ENCODE measurements around the gene YWHAG.

The YWHAG gene

GRCh38 chr7:76304888-76305375 is 53.9 kb downstream of the YWHAG start:
- H3K79me1 ChIP-seq (ENCODE audit: low read length) = peaks cover 30% of the 10 kb centered on the region
- H4K12ac ChIP-seq (ENCODE audit: low read depth, low read length) = no peak overlapping the region
- no peak overlapping the region for H2AFZ ChIP-seq (ENCODE audit: insufficient read depth, low read length, poor library complexity)
- peak overlapping the region; percentile 37 for H4K8ac ChIP-seq (ENCODE audit: low read depth, low read length)
- H3K14ac ChIP-seq (ENCODE audit: low read length) = peak overlapping the region; percentile 9
- peak overlapping the region; percentile 25 for H3K18ac ChIP-seq (ENCODE audit: low read length)
- no peaks in the 10 kb centered on the region for H3K27me3 ChIP-seq (ENCODE audit: insufficient read depth, low read length)
- H3K4me2 ChIP-seq (ENCODE audit: low read length) = no peak overlapping the region
- H2BK5ac ChIP-seq (ENCODE audit: low read depth, low read length, poor library complexity) = no peak overlapping the region
- peak overlapping the region; percentile 66 for H2AK5ac ChIP-seq (ENCODE audit: low read length)
- H2BK120ac ChIP-seq (ENCODE audit: insufficient read depth, low read length, poor library complexity) = peak overlapping the region; percentile 67
- peak in 1 of 2 donors; percentile 40 for DNase-seq
- no peak overlapping the region for H3K4ac ChIP-seq (ENCODE audit: low read depth, low read length)
- no CpG with 5 or more reads among the region's 10 CpGs for WGBS (ENCODE audit: extremely low coverage, insufficient coverage, insufficient read length)
- peak overlapping the region; percentile 8 for H3K27ac ChIP-seq (ENCODE audit: low read depth, low read length)
- no peak overlapping the region for H3K9ac ChIP-seq (ENCODE audit: low read length)
- H3K79me2 ChIP-seq (ENCODE audit: control insufficient read depth, insufficient read depth, low read length, poor library complexity) = peaks cover 10% of the 10 kb centered on the region
- H3K9me3 ChIP-seq (ENCODE audit: insufficient read depth, low read depth, low read length) = peaks cover 2% of the 10 kb centered on the region
- peak overlapping the region; percentile 45 for H2BK12ac ChIP-seq (ENCODE audit: low read length)
- H3K4me3 ChIP-seq (ENCODE audit: low read depth, low read length) = no peak overlapping the region
- peaks cover 17 to 24% of the 10 kb centered on the region in 2 experiments for H3K4me1 ChIP-seq (ENCODE audit: control insufficient read depth in 1 of 2, insufficient read depth in 2 of 2, low read length in 2 of 2)
- peaks cover 8 to 10% of the 10 kb centered on the region in 2 experiments for H3K36me3 ChIP-seq (ENCODE audit: control insufficient read depth in 1 of 2, insufficient read depth in 2 of 2, low read length in 2 of 2)
- H3K23ac ChIP-seq (ENCODE audit: low read length) = no peak overlapping the region
- H4K91ac ChIP-seq (ENCODE audit: low read depth, low read length) = peak overlapping the region; percentile 52

DNA sequence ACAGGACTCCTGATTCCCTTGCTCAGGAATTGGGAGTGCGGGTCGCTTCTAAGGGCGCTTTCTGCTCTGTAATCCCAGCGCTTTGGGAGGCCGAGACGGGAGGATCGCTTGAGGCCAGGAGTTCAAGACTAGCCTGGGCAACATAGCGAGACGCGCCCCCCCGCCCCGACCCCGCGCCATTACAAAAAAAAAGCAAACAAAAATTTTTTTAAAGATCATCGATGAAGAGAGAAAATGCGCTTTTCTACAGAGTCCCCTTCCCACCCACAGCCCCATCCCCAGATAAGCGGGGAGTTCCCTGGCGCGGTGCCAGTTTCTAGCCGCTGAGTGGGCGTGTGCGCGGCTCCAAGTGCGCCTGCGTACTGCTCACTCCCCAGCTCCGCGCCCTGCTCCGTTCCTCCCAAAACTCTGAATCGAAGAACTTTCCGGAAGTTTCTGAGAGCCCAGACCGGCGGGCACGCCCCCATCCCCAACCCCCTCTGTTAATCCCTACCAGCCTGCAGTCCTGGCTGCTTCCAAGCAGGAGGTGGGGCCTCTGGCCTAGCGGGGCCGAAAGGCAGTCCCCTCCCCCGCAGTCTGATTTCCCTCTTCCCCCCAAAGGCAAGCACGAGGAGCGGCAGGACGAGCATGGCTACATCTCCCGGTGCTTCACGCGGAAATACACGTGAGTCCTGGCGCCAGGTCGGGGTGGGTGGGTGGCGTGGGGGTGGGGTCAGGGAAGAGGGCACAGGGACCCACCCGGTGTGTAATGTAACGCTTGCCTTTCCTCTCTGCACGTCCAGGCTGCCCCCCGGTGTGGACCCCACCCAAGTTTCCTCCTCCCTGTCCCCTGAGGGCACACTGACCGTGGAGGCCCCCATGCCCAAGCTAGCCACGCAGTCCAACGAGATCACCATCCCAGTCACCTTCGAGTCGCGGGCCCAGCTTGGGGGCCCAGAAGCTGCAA is 55.3 kb downstream of the YWHAG start:
- peaks cover 39% of the 10 kb centered on the region for H3K79me1 ChIP-seq (ENCODE audit: low read length)
- H2AFZ ChIP-seq (ENCODE audit: insufficient read depth, low read length, poor library complexity) = no peak overlapping the region
- peaks cover 8 to 10% of the 10 kb centered on the region in 2 experiments for H3K36me3 ChIP-seq (ENCODE audit: control insufficient read depth in 1 of 2, insufficient read depth in 2 of 2, low read length in 2 of 2)
- DNase-seq = peak; percentile 67 to 83
- peaks cover 10% of the 10 kb centered on the region for H3K79me2 ChIP-seq (ENCODE audit: control insufficient read depth, insufficient read depth, low read length, poor library complexity)
- peak overlapping the region; percentile 82 for H4K12ac ChIP-seq (ENCODE audit: low read depth, low read length)
- H2AK5ac ChIP-seq (ENCODE audit: low read length) = peak overlapping the region; percentile 84
- peak overlapping the region; percentile 63 for H2BK12ac ChIP-seq (ENCODE audit: low read length)
- no peak overlapping the region for H3K23ac ChIP-seq (ENCODE audit: low read length)
- H3K4me2 ChIP-seq (ENCODE audit: low read length) = peak overlapping the region; percentile 66
- H3K14ac ChIP-seq (ENCODE audit: low read length) = peak overlapping the region; percentile 87
- peak overlapping the region; percentile 55 for H2BK5ac ChIP-seq (ENCODE audit: low read depth, low read length, poor library complexity)
- peak overlapping the region; percentile 77 for H4K8ac ChIP-seq (ENCODE audit: low read depth, low read length)
- H3K9me3 ChIP-seq (ENCODE audit: insufficient read depth, low read depth, low read length) = no peaks in the 10 kb centered on the region
- peak overlapping the region; percentile 25 for H3K4ac ChIP-seq (ENCODE audit: low read depth, low read length)
- peak overlapping the region; percentile 83 for H3K27ac ChIP-seq (ENCODE audit: low read depth, low read length)
- no peaks in the 10 kb centered on the region for H3K27me3 ChIP-seq (ENCODE audit: insufficient read depth, low read length)
- H4K91ac ChIP-seq (ENCODE audit: low read depth, low read length) = peak overlapping the region; percentile 95
- peak overlapping the region; percentile 83 for H3K4me3 ChIP-seq (ENCODE audit: low read depth, low read length)
- peak overlapping the region; percentile 98 for H3K18ac ChIP-seq (ENCODE audit: low read length)
- peaks cover 17 to 27% of the 10 kb centered on the region in 2 experiments for H3K4me1 ChIP-seq (ENCODE audit: control insufficient read depth in 1 of 2, insufficient read depth in 2 of 2, low read length in 2 of 2)
- no CpG with 5 or more reads among the region's 56 CpGs for WGBS (ENCODE audit: extremely low coverage, insufficient coverage, insufficient read length)
- peak overlapping the region; percentile 75 for H3K9ac ChIP-seq (ENCODE audit: low read length)
- H2BK120ac ChIP-seq (ENCODE audit: insufficient read depth, low read length, poor library complexity) = peak overlapping the region; percentile 52

DNA sequence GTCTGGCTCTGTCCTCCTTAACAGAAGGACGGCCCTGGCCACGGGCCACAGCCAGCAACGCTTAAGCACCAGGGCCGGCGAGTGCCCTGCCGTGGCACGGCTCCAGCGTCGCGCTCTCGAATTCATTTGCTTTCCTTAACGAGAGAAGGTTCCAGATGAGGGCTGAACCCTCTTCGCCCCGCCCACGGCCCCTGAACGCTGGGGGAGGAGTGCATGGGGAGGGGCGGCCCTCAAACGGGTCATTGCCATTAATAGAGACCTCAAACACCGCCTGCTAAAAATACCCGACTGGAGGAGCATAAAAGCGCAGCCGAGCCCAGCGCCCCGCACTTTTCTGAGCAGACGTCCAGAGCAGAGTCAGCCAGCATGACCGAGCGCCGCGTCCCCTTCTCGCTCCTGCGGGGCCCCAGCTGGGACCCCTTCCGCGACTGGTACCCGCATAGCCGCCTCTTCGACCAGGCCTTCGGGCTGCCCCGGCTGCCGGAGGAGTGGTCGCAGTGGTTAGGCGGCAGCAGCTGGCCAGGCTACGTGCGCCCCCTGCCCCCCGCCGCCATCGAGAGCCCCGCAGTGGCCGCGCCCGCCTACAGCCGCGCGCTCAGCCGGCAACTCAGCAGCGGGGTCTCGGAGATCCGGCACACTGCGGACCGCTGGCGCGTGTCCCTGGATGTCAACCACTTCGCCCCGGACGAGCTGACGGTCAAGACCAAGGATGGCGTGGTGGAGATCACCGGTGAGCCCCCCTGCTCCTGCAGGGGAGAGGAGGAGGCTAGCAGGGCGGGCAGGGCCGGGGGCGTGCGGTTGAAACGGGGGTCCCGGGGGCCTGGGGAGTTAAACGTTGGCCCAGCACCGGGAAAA is 56.2 kb downstream of the YWHAG start, which contains the start of gene HSPB1:
HSPB1 (plus strand) TSS at position 327 of the 855 bp plus-strand sequence; CDS start at position 367, 40 bp downstream.
- H3K27me3 ChIP-seq (ENCODE audit: insufficient read depth, low read length) = no peaks in the 10 kb centered on the region
- WGBS (ENCODE audit: extremely low coverage, insufficient coverage, insufficient read length) = no CpG with 5 or more reads among the region's 75 CpGs
- H3K79me1 ChIP-seq (ENCODE audit: low read length) = peaks cover 39% of the 10 kb centered on the region
- H3K14ac ChIP-seq (ENCODE audit: low read length) = peak within 1 kb of the TSS; percentile 94
- H2AFZ ChIP-seq (ENCODE audit: insufficient read depth, low read length, poor library complexity) = peak within 1 kb of the TSS; percentile 52
- H4K91ac ChIP-seq (ENCODE audit: low read depth, low read length) = peak within 1 kb of the TSS; percentile 95
- peak within 1 kb of the TSS; percentile 82 for H4K12ac ChIP-seq (ENCODE audit: low read depth, low read length)
- H3K4ac ChIP-seq (ENCODE audit: low read depth, low read length) = peak within 1 kb of the TSS; percentile 25
- peak within 1 kb of the TSS; percentile 86 for H2BK5ac ChIP-seq (ENCODE audit: low read depth, low read length, poor library complexity)
- peak within 1 kb of the TSS; percentile 96 for H2BK12ac ChIP-seq (ENCODE audit: low read length)
- peak within 1 kb of the TSS; percentile 83 for H3K27ac ChIP-seq (ENCODE audit: low read depth, low read length)
- peaks cover 10% of the 10 kb centered on the region for H3K79me2 ChIP-seq (ENCODE audit: control insufficient read depth, insufficient read depth, low read length, poor library complexity)
- peaks cover 19 to 29% of the 10 kb centered on the region in 2 experiments for H3K4me1 ChIP-seq (ENCODE audit: control insufficient read depth in 1 of 2, insufficient read depth in 2 of 2, low read length in 2 of 2)
- H3K4me3 ChIP-seq (ENCODE audit: low read depth, low read length) = peak within 1 kb of the TSS; percentile 83
- H3K4me2 ChIP-seq (ENCODE audit: low read length) = peak within 1 kb of the TSS; percentile 66
- H3K9ac ChIP-seq (ENCODE audit: low read length) = peak within 1 kb of the TSS; percentile 75
- peak within 1 kb of the TSS; percentile 98 for H3K18ac ChIP-seq (ENCODE audit: low read length)
- peak; percentile 87 to 91 for DNase-seq
- peak within 1 kb of the TSS; percentile 82 for H2BK120ac ChIP-seq (ENCODE audit: insufficient read depth, low read length, poor library complexity)
- peak within 1 kb of the TSS; percentile 91 for H4K8ac ChIP-seq (ENCODE audit: low read depth, low read length)
- peaks cover 8 to 10% of the 10 kb centered on the region in 2 experiments for H3K36me3 ChIP-seq (ENCODE audit: control insufficient read depth in 1 of 2, insufficient read depth in 2 of 2, low read length in 2 of 2)
- peak within 1 kb of the TSS; percentile 84 for H2AK5ac ChIP-seq (ENCODE audit: low read length)
- H3K9me3 ChIP-seq (ENCODE audit: insufficient read depth, low read depth, low read length) = no peaks in the 10 kb centered on the region
- no peak within 1 kb of the TSS for H3K23ac ChIP-seq (ENCODE audit: low read length)

- Histone ChIP-seq H3K14ac (ENCODE audit: low read length) (no peak overlapping the region), H3K4me2 (ENCODE audit: low read length) (no peak overlapping the region), H2BK12ac (ENCODE audit: low read length) (peak overlapping the region; percentile 59), H3K27me3 (ENCODE audit: insufficient read depth, low read length) (no peaks in the 10 kb centered on the region), H3K79me1 (ENCODE audit: low read length) (peaks cover 34% of the 10 kb centered on the region), H3K18ac (ENCODE audit: low read length) (no peak overlapping the region), H3K36me3 (ENCODE audit: control insufficient read depth in 1 of 2, insufficient read depth in 2 of 2, low read length in 2 of 2) (peaks cover 8 to 10% of the 10 kb centered on the region in 2 experiments), H3K4me1 (ENCODE audit: control insufficient read depth in 1 of 2, insufficient read depth in 2 of 2, low read length in 2 of 2) (peaks cover 12 to 26% of the 10 kb centered on the region in 2 experiments), H3K9ac (ENCODE audit: low read length) (no peak overlapping the region), H3K4ac (ENCODE audit: low read depth, low read length) (no peak overlapping the region), H3K4me3 (ENCODE audit: low read depth, low read length) (no peak overlapping the region), H3K27ac (ENCODE audit: low read depth, low read length) (no peak overlapping the region), H4K91ac (ENCODE audit: low read depth, low read length) (peak overlapping the region; percentile 50), H3K9me3 (ENCODE audit: insufficient read depth, low read depth, low read length) (no peaks in the 10 kb centered on the region), H4K12ac (ENCODE audit: low read depth, low read length) (no peak overlapping the region), H3K23ac (ENCODE audit: low read length) (no peak overlapping the region), H2BK120ac (ENCODE audit: insufficient read depth, low read length, poor library complexity) (no peak overlapping the region), H2AK5ac (ENCODE audit: low read length) (peak overlapping the region; percentile 2), H2AFZ (ENCODE audit: insufficient read depth, low read length, poor library complexity) (no peak overlapping the region), H3K79me2 (ENCODE audit: control insufficient read depth, insufficient read depth, low read length, poor library complexity) (peaks cover 7% of the 10 kb centered on the region), H2BK5ac (ENCODE audit: low read depth, low read length, poor library complexity) (no peak overlapping the region), H4K8ac (ENCODE audit: low read depth, low read length) (no peak overlapping the region)
- WGBS (ENCODE audit: extremely low coverage, insufficient coverage, insufficient read length) = no CpG with 5 or more reads among the region's 3 CpGs
- no peak for DNase-seq
These were observed 57.8 kb downstream of the YWHAG start for GRCh38 chr7:76301000-76301399.

Data from trophoblast cell (in vitro differentiated cells and primary cell).